ENCODE results near the gene APCDD1L.
"Not testable (repeated sequence)": the region's sequence is repeated elsewhere in the genome, so short reads cannot be mapped to it uniquely, and the experiment has no call there.

Gene APCDD1L

GRCh38 chr20:58414786-58415185 is 100.4 kb downstream of the APCDD1L start:
- not testable (repeated sequence) for DNase-seq (ENCODE audit: low spot score)

DNA sequence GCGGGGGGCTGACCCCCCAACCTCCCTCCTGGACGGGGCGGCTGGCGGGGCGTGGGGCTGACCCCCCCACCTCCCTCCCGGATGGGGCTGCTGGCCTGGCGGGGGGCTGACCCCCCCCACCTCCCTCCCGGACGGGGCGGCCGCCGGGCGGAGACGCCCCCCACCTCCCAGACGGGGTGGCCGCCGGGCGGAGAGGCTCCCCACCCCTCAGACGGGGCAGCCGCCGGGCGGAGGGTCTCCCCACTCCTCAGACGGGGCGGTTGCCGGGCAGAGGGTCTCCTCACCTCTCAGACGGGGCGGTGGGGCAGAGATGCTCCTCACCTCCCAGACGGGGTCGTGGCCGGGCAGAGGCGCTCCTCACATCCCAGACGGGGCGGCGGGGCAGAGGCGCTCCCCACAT is 101.0 kb downstream of the APCDD1L start:
- DNase-seq (ENCODE audit: low spot score), result not testable (repeated sequence)
